GM19238 (cell line): ENCODE measurements around the gene LPP.

ENCODE experiments used
- DNase-seq: peaks from one replicate; pipeline ENCODE4 v3.0.0; 2011; ENCODE audit warnings: low spot score; ENCODE audit not compliant: insufficient read length

Gene LPP

DNA sequence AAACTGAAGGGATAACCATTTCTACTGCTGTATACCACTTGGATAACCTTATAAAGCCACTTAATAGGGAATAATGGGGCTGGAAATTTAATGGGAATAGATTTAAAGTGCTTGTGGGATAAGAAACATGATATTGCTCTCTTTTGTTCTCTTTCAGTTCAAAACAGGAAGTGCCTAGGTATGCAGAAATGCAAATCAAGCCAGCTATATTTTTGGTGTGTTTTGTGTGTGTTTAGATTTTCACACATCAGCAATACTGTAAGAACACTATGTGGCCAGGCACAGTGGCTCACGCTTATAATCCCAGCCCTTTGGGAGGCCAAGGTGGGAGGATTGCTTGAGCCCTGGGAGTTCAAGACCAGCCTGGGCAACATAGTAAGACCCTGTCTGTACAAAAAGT is 575.5 kb downstream of the LPP start:
- no peak for DNase-seq

DNA sequence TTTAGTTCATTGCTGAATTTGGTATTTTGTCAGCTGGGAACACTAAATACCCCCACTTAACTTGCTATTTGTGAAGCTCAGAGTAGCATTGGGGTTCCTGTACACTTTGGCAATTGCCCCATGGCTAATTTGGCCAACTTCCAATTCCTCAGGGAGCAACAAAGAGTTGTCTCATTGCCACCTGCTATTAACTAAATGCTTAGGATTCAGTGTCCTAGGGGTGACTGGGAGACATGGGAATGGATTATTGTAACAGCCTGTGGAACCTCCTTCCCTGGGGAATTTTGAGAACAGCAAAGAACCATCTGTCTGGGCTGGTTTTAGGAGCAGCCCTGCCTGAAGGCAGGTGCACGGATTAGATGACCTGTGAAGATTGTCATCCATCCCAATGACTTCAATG is 580.4 kb downstream of the LPP start:
- DNase-seq, result no peak

DNA sequence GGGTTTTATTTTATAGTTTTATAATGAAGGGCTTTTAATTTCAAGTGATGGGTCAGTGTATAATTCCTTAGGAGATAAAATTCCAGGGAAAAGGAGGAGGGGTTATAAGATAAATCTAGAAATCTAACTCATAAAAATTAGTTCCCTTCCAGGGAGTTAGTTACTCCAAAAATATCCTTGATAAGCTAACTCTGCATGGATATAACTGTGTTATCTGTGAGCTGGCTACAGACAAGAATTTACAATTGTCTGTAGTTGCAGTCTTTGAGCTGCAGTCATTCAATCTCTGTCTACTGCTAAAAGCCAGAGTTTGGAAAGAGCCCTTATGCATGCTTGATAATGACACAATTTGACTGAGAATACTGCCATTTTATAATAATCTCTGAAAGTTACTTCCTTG is 585.6 kb downstream of the LPP start:
- DNase-seq, result no peak

DNA sequence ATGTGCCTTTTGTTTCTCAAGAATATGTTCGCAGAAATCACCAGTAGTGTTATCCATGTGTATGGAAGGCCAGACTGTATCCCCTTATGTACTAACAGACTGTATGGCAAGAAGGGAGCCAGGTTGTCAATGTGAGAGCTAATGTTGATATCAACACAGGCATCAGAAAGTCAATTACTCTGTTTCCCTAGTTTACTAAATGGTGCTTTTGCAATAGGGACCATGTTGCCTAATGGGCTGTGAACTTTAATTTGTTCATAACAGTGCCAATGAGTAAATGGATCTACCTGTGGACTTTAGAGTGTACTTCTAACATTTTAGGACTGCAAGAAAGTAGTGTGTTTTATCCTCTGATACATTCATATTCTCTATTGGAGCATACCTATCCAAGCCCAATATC is 586.1 kb downstream of the LPP start:
- DNase-seq, result no peak

DNA sequence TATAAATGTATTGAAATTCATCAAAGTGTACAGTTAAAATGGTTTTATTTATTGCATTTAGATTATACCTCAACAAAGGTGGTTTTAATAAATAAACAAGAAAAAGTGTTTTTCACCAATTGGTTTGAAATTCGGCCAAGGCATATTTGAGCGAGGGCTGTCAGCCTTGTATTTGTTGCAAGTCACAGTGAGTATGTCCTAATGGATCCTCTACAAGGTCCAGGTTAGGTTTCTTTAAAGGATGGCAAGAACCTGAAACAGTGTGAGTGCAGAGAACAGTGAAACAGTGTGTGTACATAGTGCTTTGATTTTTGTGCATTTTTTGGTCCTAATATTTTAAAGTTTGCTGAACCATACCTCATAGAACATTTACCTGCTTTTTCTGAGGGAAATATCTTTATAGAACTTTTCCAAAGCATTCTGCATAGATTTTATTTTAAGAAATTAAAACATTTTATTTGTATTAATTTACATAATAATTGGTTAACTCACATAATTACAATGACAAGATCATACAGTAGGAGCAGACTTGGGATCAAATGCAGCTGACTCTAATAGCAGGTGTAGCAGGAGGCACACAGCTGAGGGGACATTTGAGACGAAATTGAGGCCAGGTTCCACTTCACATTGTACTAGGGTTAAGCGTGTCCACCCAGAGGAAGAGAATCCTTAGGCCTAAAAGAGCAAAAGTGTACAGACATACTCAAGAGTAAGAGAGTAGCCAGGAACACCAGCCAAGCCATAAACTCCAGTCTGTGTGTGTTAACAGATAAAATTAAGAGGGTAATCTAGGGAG is 589.0 kb downstream of the LPP start:
- no peak for DNase-seq

DNA sequence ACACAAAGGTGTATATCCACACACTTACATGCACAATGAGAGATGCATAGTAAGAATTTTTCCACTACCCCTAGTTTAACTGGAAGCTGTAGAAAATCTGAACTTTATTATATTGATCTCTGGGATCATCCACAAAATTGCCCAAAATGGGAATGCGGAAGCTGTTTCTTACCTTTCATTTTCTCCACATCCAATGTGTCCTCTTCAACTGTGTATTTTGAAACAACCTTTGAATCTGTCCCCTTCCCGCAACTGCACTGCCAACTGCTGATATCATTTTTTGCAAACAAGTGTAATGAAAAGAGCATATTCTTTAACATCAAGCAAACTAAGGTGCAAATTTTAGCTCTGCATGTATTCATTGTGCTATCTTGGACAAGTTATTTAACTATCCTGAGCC is 590.2 kb downstream of the LPP start:
- no peak for DNase-seq

DNA sequence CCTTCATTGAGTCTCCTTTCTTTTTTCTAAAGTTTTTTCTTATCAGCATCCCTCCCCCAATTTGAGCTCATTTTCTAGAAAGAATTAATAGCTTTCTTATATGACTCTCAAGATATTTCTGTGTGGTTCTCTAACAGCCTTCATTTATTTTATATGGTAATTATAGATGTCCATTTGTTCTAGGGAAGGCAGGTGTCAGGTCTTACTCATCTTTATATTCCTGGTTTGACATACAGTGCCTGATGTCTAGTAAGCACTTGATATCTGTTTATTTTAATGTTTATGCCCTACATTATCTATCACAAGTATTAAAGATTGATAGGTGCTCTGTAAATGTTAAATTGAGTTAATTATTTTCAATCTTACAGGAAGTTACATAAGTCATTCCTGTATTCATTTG is 591.1 kb downstream of the LPP start:
- no peak for DNase-seq

DNA sequence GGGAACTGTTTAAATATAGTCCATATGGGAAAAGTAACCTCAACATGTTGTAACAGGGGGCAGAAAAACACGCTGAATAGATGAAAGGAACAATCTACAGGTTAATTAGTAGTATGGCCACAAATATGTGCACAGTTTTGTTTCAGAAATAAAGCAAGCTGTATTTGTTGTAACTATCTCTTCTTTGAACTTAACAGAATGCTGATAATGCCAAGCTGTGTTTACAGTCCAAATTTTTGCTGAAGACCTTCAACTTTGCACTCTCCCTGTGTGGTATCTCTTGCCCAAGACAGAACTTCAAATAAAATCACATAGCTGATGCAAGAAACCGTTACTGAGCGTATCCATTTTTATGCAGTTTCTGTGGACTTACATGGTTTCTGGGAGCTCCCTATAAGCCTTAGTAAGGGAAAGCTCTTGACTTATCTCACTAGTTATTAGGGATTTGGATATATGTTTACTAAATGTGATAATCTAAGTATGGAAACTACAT is 592.4 kb downstream of the LPP start:
- DNase-seq, result no peak

DNA sequence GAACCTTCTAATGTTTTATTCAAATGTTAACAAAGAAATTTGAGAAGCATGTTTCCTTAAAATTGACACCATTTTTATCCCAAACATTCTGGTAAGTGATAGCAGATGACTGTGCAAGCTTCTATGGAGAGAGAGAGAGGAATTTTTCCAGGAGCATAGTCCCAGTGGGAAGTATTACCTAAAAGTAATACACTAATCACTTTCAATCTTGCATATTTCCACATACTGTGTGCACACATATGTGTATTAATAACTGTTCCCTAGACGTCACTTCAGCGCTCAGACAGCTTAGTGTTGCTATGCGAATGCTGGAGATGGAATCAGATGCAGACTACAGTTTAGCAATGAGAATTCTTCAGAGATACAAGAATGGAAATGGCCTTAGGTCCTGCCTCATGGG is 593.5 kb downstream of the LPP start:
- DNase-seq, result no peak

DNA sequence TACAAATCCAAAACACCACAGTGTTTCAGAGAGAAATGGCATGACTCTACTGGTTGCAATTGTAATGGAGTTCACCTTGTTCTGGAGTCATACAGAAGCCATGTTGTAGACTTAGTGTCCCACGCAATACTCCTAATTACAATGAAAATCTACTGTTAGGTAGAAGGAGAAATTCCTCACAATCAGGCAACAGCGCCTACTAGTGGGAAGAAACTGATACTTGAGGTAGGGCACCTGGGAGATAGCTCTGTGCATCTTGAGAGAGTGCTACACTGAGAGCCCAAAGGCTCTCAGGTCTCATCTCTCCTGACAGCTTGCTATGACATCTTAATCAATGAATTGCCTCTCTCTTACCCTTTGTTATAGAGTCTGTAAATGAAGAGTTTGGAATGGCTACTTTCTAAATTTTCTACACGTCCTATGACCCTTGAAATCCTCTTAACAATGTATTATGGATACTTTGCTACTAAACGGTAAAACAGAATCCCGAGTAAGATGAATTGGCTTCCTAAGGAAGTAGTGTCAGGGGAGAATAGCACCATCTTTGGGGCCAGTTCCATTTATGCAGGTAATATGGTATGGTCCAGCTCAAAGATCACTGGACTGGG is 595.2 kb downstream of the LPP start:
- no peak for DNase-seq

DNA sequence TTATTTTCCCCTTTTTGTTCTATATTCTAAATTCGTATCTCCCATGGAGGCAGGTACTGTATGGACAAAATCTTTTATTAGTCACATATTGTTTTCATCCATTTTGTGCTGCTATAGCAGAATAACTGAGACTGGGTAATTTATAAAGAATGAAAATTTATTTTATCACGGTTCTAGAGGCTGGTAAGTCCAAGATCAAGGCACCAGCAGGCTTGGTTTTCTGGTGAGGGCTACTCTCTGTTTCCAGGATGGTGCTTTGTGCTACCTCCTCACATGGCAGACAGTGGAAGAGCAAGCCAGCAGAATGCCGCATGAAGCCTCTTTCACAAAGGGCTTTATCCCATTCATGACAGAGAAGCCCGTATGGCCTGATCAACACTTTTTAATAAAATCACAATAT is 595.9 kb downstream of the LPP start:
- no peak for DNase-seq

DNA sequence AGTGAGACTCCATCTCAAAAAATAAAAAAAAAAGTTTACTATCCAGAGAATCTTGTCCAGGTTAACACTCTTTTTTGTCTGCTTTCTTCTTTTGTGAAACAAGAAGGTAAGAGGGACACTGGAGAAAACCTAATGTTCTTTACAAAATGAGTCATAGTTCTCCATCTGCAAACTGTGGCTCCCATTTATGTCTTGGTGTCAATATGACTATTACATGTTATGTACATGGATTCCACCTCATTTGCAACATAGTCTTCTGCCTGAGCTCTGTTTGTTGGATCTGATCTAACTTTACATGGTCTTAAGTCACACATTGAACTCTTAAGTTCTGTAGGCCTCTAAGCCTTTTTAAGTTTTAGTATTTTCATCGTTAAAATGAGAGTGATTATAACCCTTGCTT is 596.7 kb downstream of the LPP start:
- no peak for DNase-seq

DNA sequence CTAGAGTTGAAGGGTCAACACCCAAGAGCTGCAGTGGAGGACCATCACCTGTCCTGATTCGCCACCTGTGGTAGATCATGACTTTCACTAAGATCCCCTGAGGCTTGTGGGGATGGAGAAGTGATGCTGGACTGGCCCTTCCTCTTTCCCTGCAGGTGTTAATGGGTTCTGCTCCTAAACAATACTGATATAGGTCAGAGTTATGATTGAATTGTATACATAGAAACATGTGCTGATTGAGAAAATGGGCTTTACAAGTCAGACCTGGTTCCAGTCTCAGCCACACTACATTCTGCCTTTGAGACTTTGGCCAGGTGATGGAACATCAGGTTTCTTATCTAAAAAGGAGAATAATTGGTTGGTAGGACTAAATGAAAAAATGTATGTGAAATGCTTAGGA is 598.9 kb downstream of the LPP start:
- DNase-seq, result no peak

DNA sequence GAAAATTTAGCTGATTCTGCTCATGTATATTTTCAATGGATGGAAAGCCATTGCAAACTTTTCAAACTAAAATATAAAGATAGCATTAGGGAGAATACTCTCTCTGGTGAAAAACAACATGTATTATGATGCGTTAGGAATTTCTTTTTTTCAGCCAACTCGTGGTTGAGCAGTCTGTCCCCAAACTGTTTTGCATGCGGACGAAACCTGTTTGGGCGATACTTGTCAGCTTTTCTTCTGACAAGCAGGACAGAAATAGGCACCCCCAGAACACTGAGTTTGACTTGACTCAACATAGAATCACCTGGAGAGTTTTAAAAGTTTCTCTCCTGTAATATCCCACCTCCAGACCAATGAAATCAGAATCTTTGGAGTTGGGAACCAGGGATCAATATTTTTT is 600.3 kb downstream of the LPP start:
- no peak for DNase-seq

DNA sequence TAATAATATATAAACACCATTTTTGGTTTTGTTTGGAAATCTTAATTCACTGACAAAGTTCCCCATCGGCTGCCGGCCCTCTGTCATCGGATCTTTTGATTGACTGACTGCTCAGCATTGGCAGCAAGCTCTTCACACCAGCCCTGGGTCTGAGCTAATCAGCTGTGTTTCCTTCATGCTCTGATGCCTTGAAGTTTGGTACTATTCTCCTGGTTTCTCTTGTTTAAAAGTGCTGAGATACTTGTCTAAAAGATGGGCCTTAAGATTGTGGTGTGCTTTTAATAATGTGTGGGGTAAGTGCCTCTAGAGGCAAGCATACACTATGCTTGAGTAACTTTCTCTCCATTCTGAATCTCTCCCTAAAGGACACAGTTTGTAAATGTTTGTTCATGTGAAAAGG is 602.3 kb downstream of the LPP start:
- no peak for DNase-seq

DNA sequence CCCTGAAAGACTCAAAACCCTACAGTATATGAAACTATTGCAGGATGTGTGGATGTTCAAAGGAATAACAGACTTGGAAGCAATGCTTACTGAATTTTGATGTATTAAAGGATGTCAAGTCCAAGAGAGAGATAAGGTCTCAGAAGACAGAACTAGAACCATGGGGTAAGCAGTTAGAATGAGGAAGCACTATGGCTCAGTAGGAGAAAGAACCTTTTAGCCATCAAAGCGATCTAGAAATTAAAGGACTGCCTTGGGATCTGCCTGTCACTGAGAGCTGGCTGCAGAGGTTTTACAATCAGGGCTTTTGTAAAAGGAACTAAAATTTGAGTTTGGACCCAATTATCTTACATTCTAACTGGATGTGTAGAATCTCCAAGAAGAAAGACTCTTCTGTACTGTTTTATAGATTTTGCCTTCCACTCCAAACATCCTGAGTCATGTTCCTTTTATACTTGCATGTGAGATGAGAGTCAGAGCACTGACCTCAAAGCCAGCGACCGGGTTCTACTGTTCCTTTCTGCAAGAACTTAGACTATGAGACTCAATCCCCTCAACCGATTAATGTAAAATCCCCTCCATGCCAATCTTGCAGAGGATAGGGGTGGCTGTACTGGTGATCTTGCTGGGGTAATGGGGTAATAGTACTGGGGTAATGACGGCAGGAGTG is 605.5 kb downstream of the LPP start:
- DNase-seq, result no peak

DNA sequence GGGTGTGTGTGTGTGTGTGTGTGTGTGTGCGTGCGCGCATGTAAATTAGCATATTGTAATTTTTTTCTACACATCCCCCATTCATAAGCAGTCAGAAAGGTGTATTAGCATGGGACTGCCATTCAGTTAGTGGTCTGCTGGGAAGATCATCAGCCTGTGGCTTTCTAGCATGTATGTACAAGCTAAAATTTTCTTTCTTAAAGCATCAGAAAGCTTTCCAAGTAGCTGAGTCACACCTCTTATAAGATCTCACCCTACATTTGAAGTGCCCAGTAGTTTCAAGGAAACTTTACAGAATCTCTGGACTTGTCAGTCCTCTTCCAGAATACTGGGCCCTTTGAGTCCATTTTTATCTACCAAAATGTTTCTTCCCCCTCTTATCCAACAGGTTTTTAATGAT is 606.5 kb downstream of the LPP start:
- DNase-seq, result no peak

DNA sequence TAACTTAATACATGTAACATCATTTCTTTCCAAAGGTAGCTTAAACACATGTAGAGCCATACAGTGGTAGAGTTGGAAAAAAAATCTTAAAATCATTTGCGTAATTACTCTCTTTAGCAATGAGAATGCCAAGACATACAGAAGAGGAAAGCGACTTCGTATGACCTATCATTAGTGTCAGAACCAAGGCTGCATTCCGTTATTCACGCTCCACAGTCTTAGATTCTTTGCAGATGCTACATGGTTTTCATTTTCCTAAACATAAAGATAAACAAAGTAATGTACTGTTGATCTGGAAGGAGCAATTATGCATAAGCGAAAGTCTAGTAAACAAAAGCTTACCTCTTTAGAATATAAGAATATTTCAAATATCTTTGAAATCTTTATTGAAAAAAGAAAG is 607.5 kb downstream of the LPP start:
- DNase-seq, result no peak

DNA sequence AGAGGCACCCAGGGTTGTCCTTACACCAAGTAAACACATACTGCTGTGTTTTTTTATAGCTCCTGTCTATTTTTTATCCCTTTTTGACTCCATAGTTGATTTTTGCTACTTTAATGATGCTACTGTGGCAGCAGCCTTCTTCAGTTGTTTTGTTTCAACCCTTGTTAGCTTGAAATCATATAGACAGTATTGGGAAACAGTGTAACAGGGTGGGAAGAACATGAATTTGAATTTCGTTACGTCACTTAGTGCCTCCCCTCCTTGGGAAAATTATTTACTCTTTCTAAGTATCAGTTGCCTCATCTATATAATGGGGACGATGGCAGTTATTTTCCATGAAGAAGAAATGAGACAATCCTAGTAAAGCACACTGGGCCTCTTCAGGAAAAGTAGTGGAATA is 608.0 kb downstream of the LPP start:
- DNase-seq, result no peak

DNA sequence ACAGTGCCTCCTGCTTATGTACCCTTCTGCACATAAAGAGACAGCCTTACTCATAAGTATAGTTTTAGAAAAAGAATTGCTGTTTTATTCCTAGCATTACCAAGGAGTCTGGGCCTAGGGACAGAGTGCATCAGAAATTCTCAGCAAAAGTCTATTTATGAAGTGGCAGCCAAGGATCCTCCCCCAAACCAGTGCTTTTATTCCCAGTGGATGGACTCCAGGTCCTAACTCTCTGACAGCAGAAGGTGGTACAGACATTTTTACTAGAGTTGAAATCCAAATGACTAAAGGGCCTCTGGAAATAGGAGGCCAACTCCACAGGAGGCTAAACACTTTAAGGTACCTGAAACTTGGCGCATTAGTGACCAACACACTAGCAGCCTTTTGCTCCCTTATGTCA is 610.7 kb downstream of the LPP start:
- DNase-seq, result no peak

DNA sequence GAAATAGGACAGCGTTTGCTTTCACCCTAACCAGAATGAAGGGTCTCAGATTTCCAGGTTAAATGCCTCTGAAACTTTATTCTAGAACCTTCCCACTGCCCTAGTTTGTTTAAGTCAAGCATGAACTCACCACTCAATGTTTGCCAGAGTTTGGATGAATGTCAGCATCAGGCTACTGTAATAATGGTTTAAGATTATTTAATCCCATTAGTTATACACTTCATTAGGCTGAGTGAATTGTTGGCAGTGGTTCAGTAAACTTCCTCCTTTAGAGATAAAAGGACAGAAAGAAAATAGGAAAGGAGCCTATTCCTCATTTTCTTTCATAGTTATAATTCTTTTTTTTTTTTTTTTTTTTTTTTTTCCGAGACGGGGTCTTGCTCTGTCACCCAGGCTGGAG is 615.9 kb downstream of the LPP start:
- no peak for DNase-seq

DNA sequence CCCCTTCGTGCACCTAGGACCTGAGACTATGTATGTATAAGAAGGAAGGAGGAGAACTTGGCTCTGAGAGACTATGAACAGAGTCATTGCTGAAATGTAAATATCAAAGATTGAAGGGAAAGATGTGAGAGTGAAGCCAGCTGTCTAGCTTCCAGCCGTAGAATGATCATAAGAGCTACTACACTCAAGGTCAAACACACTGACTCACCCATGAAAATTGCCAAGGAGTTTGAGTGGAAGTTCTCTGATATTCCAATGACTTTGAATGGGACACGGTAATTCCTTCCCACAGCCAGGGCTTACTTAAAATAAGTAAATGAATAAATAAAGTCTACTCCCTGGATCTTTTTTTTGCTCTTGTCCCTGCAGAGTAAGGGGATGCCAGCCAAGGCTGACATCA is 618.9 kb downstream of the LPP start:
- no peak for DNase-seq

DNA sequence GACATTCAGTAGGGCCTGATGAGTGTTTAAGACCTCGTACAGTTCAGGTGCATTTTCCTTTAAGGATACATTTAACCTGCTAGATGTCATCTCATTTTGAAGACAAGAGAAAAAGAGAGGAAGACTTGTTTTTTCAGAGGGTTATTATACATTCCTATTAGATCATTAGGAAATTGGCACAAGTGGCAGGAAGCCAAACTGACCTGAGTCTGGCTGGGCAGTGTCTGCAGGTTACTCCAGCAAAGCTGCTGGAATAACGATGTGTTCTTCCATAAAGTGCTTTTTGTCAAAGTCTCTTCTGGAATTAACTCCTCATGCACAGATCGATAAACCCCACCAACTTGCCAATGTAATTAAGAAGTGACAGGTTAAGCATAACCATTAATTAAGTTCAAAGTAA is 621.5 kb downstream of the LPP start:
- no peak for DNase-seq
